ENCODE results near the gene CGB8.

Gene CGB8

GRCh38 chr19:49017666-49018351 lies 31.1 kb downstream of the CGB8 start:
- Histone ChIP-seq H3K4ac (ENCODE audit: low read depth, low read length) (no peak overlapping the region), H4K12ac (ENCODE audit: low read depth, low read length) (peak overlapping the region; percentile 46), H3K18ac (ENCODE audit: low read length) (no peak overlapping the region), H4K8ac (ENCODE audit: low read depth, low read length) (peak overlapping the region; percentile 65), H3K27me3 (ENCODE audit: insufficient read depth, low read length) (peaks cover 7% of the 10 kb centered on the region), H3K36me3 (ENCODE audit: control insufficient read depth in 1 of 2, insufficient read depth in 2 of 2, low read length in 2 of 2) (peaks cover 23 to 24% of the 10 kb centered on the region in 2 experiments), H2BK12ac (ENCODE audit: low read length) (no peak overlapping the region), H3K14ac (ENCODE audit: low read length) (no peak overlapping the region), H3K4me2 (ENCODE audit: low read length) (peak overlapping the region; percentile 61), H3K9ac (ENCODE audit: low read length) (no peak overlapping the region), H3K23ac (ENCODE audit: low read length) (no peak overlapping the region), H2AK5ac (ENCODE audit: low read length) (no peak overlapping the region), H2BK5ac (ENCODE audit: low read depth, low read length, poor library complexity) (no peak overlapping the region), H3K79me1 (ENCODE audit: low read length) (peaks cover 10% of the 10 kb centered on the region), H3K9me3 (ENCODE audit: insufficient read depth, low read depth, low read length) (peaks cover 1% of the 10 kb centered on the region), H2AFZ (ENCODE audit: insufficient read depth, low read length, poor library complexity) (peak overlapping the region; percentile 52), H4K91ac (ENCODE audit: low read depth, low read length) (peak overlapping the region; percentile 52), H3K27ac (ENCODE audit: low read depth, low read length) (no peak overlapping the region), H3K79me2 (ENCODE audit: control insufficient read depth, insufficient read depth, low read length, poor library complexity) (no peaks in the 10 kb centered on the region), H2BK120ac (ENCODE audit: insufficient read depth, low read length, poor library complexity) (no peak overlapping the region), H3K4me3 (ENCODE audit: low read depth, low read length) (peak overlapping the region; percentile 35), H3K4me1 (ENCODE audit: control insufficient read depth in 1 of 2, insufficient read depth in 2 of 2, low read length in 2 of 2) (peaks cover 5 to 11% of the 10 kb centered on the region in 2 experiments)
- peak; percentile 60 to 79 for DNase-seq
- WGBS (ENCODE audit: extremely low coverage, insufficient coverage, insufficient read length): no CpG with 5 or more reads among the region's 62 CpGs

- peak within 1 kb of the TSS; percentile 35 for H3K4me3 ChIP-seq (ENCODE audit: low read depth, low read length)
- no peak within 1 kb of the TSS for H2BK5ac ChIP-seq (ENCODE audit: low read depth, low read length, poor library complexity)
- H3K4me1 ChIP-seq (ENCODE audit: control insufficient read depth in 1 of 2, insufficient read depth in 2 of 2, low read length in 2 of 2): peaks cover 5 to 11% of the 10 kb centered on the region in 2 experiments
- DNase-seq: no peak
- H4K12ac ChIP-seq (ENCODE audit: low read depth, low read length): no peak within 1 kb of the TSS
- no peak within 1 kb of the TSS for H3K23ac ChIP-seq (ENCODE audit: low read length)
- H3K27me3 ChIP-seq (ENCODE audit: insufficient read depth, low read length): peaks cover 7% of the 10 kb centered on the region
- H3K4ac ChIP-seq (ENCODE audit: low read depth, low read length): no peak within 1 kb of the TSS
- no peak within 1 kb of the TSS for H3K27ac ChIP-seq (ENCODE audit: low read depth, low read length)
- H3K79me2 ChIP-seq (ENCODE audit: control insufficient read depth, insufficient read depth, low read length, poor library complexity): no peaks in the 10 kb centered on the region
- H2BK12ac ChIP-seq (ENCODE audit: low read length): no peak within 1 kb of the TSS
- H4K91ac ChIP-seq (ENCODE audit: low read depth, low read length): peak within 1 kb of the TSS; percentile 57
- no peak within 1 kb of the TSS for H2AK5ac ChIP-seq (ENCODE audit: low read length)
- peaks cover 25 to 30% of the 10 kb centered on the region in 2 experiments for H3K36me3 ChIP-seq (ENCODE audit: control insufficient read depth in 1 of 2, insufficient read depth in 2 of 2, low read length in 2 of 2)
- H2AFZ ChIP-seq (ENCODE audit: insufficient read depth, low read length, poor library complexity): peak within 1 kb of the TSS; percentile 52
- H3K79me1 ChIP-seq (ENCODE audit: low read length): peaks cover 10% of the 10 kb centered on the region
- no peak within 1 kb of the TSS for H4K8ac ChIP-seq (ENCODE audit: low read depth, low read length)
- no CpG with 5 or more reads among the region's 17 CpGs for WGBS (ENCODE audit: extremely low coverage, insufficient coverage, insufficient read length)
- H3K9ac ChIP-seq (ENCODE audit: low read length): no peak within 1 kb of the TSS
- no peak within 1 kb of the TSS for H3K18ac ChIP-seq (ENCODE audit: low read length)
- H2BK120ac ChIP-seq (ENCODE audit: insufficient read depth, low read length, poor library complexity): no peak within 1 kb of the TSS
- H3K14ac ChIP-seq (ENCODE audit: low read length): no peak within 1 kb of the TSS
- peak within 1 kb of the TSS; percentile 61 for H3K4me2 ChIP-seq (ENCODE audit: low read length)
- peaks cover 1% of the 10 kb centered on the region for H3K9me3 ChIP-seq (ENCODE audit: insufficient read depth, low read depth, low read length)
These were observed 31.8 kb downstream of the CGB8 start, which contains the start of gene LHB for GRCh38 chr19:49017041-49017665. LHB (minus strand) TSS chr19:49017091; CDS start chr19:49017081, 10 bp downstream.

- Histone ChIP-seq H3K23ac (ENCODE audit: low read length) (no peak overlapping the region), H4K12ac (ENCODE audit: low read depth, low read length) (no peak overlapping the region), H2BK5ac (ENCODE audit: low read depth, low read length, poor library complexity) (no peak overlapping the region), H2BK120ac (ENCODE audit: insufficient read depth, low read length, poor library complexity) (no peak overlapping the region), H3K14ac (ENCODE audit: low read length) (no peak overlapping the region), H2AK5ac (ENCODE audit: low read length) (no peak overlapping the region), H3K79me2 (ENCODE audit: control insufficient read depth, insufficient read depth, low read length, poor library complexity) (no peaks in the 10 kb centered on the region), H3K9ac (ENCODE audit: low read length) (no peak overlapping the region), H3K4me1 (ENCODE audit: control insufficient read depth in 1 of 2, insufficient read depth in 2 of 2, low read length in 2 of 2) (peaks cover 5 to 11% of the 10 kb centered on the region in 2 experiments), H4K91ac (ENCODE audit: low read depth, low read length) (no peak overlapping the region), H3K27ac (ENCODE audit: low read depth, low read length) (no peak overlapping the region), H4K8ac (ENCODE audit: low read depth, low read length) (no peak overlapping the region), H3K79me1 (ENCODE audit: low read length) (peaks cover 12% of the 10 kb centered on the region), H2BK12ac (ENCODE audit: low read length) (no peak overlapping the region), H3K4me3 (ENCODE audit: low read depth, low read length) (no peak overlapping the region), H3K4ac (ENCODE audit: low read depth, low read length) (no peak overlapping the region), H3K36me3 (ENCODE audit: control insufficient read depth in 1 of 2, insufficient read depth in 2 of 2, low read length in 2 of 2) (peaks cover 33 to 39% of the 10 kb centered on the region in 2 experiments), H3K27me3 (ENCODE audit: insufficient read depth, low read length) (peaks cover 7% of the 10 kb centered on the region), H2AFZ (ENCODE audit: insufficient read depth, low read length, poor library complexity) (no peak overlapping the region), H3K9me3 (ENCODE audit: insufficient read depth, low read depth, low read length) (peaks cover 4% of the 10 kb centered on the region), H3K18ac (ENCODE audit: low read length) (no peak overlapping the region), H3K4me2 (ENCODE audit: low read length) (no peak overlapping the region)
- WGBS (ENCODE audit: extremely low coverage, insufficient coverage, insufficient read length): no CpG with 5 or more reads among the region's 29 CpGs
- no peak for DNase-seq
These were observed 32.7 kb downstream of the CGB8 start for GRCh38 chr19:49016067-49016839.

- H2AFZ ChIP-seq (ENCODE audit: insufficient read depth, low read length, poor library complexity): no peak overlapping the region
- no peak overlapping the region for H3K4me3 ChIP-seq (ENCODE audit: low read depth, low read length)
- peak overlapping the region; percentile 44 for H2AK5ac ChIP-seq (ENCODE audit: low read length)
- no peak overlapping the region for H4K8ac ChIP-seq (ENCODE audit: low read depth, low read length)
- H4K12ac ChIP-seq (ENCODE audit: low read depth, low read length): no peak overlapping the region
- H3K4ac ChIP-seq (ENCODE audit: low read depth, low read length): no peak overlapping the region
- H3K9me3 ChIP-seq (ENCODE audit: insufficient read depth, low read depth, low read length): peaks cover 3% of the 10 kb centered on the region
- no peak overlapping the region for H3K4me2 ChIP-seq (ENCODE audit: low read length)
- H3K79me2 ChIP-seq (ENCODE audit: control insufficient read depth, insufficient read depth, low read length, poor library complexity): no peaks in the 10 kb centered on the region
- H3K9ac ChIP-seq (ENCODE audit: low read length): no peak overlapping the region
- H3K36me3 ChIP-seq (ENCODE audit: control insufficient read depth in 1 of 2, insufficient read depth in 2 of 2, low read length in 2 of 2): peaks cover 45 to 50% of the 10 kb centered on the region in 2 experiments
- DNase-seq: no peak
- peaks cover 12% of the 10 kb centered on the region for H3K79me1 ChIP-seq (ENCODE audit: low read length)
- peaks cover 7% of the 10 kb centered on the region for H3K27me3 ChIP-seq (ENCODE audit: insufficient read depth, low read length)
- H3K14ac ChIP-seq (ENCODE audit: low read length): peak overlapping the region; percentile 21
- peak overlapping the region; percentile 12 for H3K18ac ChIP-seq (ENCODE audit: low read length)
- no CpG with 5 or more reads among the region's 18 CpGs for WGBS (ENCODE audit: extremely low coverage, insufficient coverage, insufficient read length)
- H2BK5ac ChIP-seq (ENCODE audit: low read depth, low read length, poor library complexity): no peak overlapping the region
- peak overlapping the region; percentile 4 for H2BK120ac ChIP-seq (ENCODE audit: insufficient read depth, low read length, poor library complexity)
- peaks cover 5 to 11% of the 10 kb centered on the region in 2 experiments for H3K4me1 ChIP-seq (ENCODE audit: control insufficient read depth in 1 of 2, insufficient read depth in 2 of 2, low read length in 2 of 2)
- H4K91ac ChIP-seq (ENCODE audit: low read depth, low read length): peak overlapping the region; percentile 81
- H3K23ac ChIP-seq (ENCODE audit: low read length): no peak overlapping the region
- H2BK12ac ChIP-seq (ENCODE audit: low read length): no peak overlapping the region
- H3K27ac ChIP-seq (ENCODE audit: low read depth, low read length): no peak overlapping the region
These were observed 34.0 kb downstream of the CGB8 start for GRCh38 chr19:49014870-49015255.

Data from trophoblast cell (in vitro differentiated cells and primary cell).